Islet of Langerhans (tissue), 1 donor: ENCODE measurements around the gene BSG.
A peak's percentile ranks its signal among the peaks of the same experiment; 100 is the strongest.

Source experiments
- FAIRE-seq: peaks from one replicate; lab custom pipeline; 2011; peaks lifted over from hg19 to GRCh38; lab: Jason Lieb, UNC

Gene BSG

DNA sequence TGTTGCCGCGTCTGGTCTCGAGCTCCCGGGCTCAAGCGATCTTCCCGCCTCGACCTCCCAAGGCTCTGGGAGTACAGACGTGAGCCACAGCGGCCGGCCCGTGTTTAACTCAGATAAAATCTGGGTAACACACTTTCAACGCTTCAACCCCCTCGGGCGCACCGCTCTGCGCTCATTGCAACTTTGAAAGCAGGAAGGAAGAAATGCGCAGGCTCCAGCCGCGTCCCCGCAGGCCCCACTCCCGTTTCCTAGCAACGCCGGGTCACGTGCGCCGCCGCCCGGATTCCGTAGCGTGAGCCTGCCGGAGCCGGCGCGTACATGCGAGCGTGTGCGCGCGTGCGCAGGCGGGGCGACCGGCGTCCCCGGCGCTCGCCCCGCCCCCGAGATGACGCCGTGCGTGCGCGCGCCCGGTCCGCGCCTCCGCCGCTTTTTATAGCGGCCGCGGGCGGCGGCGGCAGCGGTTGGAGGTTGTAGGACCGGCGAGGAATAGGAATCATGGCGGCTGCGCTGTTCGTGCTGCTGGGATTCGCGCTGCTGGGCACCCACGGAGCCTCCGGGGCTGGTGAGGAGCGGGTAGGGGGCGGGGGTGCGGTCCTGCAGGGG is at the start of gene BSG:
Gene BSG, plus strand, starts transcription at position 457 of the 603 bp plus-strand sequence. Its CDS starts 39 bp downstream, at position 496.
- peak; percentile 9 for FAIRE-seq

DNA sequence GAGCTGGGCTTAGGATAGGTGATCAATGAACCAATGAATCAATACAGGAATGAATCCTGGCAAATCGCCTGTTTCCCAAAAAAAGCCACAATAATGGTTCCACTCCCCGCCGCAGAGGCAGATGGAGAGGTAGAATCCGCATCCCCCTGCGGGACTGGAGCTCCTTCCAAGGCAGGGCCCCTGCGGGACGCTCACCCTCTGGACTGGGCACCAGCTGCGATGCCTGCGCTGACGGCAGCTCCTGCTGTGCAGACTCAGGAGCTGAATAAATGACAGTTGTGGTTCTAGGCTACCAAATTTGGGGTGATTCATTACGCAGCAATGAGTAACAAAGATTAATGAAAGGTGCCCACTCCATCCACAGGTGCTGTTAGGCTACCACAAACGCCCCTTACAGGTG is 49.7 kb upstream of the BSG start:
- FAIRE-seq = no peak

DNA sequence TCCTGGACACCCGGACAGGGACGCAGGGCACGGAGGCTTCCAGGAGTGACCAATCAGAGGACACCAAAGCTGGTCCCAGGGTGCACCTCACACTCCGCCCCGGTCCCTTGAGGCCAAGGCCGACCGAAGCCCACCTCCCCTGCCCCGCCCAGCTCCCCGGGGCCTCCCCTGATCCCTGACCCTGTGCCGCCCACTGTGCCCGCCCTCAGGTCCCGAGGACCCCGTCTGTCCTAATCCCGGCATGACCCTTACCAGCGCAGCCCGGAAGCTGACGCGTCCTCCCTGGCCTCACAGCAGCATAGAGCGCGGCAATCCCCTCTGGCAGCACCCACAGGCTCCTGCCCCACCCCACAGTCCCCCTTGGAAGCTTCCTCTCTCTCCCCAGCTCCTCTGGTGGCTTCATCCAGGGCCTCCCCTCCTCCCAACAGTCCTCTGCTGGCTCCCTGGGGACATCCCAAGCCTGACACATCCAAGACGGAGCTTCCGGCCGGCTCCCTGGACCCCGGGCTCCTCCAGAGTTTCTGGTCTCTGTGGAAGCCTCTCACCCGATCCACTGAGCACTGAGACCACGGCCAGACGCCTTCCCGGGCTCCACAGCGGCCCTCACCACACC is 48.2 kb upstream of the BSG start:
- FAIRE-seq = no peak

DNA sequence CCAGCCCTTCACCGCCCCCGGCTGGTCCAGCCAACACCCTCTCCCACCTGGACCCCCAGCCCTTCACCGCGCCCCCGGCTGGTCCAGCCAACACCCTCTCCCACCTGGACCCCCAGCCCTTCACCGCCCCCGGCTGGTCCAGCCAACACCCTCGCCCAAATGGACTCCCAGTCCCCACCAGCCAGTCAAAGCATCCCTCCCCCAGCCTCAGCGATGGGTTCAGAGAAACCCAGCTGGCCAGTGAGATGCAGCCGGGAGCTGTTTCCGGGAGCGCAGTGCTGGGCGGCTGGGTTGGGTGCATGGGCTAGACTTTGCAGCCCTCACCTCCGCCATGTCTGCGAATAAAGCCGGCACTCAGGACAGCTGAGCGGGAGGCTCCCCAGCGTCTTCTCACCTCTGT is 47.4 kb upstream of the BSG start:
- FAIRE-seq = no peak

DNA sequence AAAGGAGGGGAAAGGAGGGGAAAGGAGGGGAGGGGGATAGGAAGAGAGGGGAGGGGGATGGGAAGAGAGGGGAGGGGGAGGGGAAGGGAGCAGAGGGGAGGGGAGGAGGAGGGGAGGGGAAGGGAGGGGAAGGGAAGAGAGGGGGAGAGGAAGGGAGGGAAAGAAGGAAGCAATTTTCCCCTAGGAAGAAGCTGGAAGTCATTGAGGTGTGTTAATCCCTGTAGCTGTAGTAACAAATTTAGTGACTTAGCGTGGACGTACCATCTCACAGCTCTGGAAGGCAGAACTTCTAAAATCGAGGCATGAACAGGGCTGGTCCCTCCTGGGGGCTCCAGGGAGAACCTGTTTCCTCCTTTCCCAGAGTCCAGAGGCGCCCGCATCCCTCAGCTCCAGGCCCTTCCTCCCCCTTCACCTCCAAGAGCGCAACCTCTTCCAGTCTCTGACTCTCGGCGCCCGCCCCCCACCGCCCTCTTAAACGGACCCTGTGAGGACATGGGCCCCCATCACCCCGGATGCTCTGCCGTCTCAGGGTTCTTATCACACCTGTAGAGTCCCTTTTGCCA is 46.5 kb upstream of the BSG start:
- FAIRE-seq = no peak

DNA sequence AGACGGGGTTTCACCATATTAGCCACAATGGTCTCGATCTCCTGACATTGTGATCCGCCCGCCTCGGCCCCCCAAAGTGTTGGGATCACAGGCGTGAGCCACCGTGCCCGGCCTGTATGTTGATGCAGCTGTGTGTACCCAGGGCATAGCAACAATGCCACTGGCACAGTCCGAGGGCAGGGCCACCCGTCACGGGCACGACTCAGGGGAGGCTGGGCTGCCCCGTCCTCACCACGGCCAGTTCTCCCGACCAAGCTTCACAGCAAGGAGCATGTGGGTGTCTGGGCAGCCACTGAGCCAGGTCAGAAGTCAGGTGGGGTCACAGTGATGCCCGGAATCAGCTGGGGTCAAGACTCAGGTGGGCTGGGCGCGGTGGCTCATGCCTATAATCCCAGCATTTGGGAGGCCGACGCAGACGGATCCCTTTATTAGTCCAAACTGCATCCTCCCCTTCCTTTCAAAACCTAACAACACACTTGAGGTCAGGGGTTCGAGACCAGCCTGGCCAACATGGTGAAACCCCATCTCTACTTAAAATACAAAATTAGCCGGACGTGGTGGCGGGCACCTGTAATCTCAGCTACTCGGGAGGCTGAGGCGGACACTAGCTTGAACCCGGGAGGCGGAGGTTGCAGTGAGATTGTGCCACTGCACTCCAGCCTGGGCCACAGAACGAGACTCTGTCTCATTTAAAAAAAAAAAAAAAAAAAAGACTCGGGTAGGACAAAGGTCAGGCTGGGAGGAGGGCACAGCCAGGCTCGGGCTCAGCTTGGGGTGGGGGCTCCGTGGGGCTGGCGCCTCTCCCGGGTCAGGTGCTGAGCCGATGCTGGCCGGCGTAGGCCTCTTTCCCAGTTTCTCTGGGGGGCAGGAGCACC is 42.0 kb upstream of the BSG start:
- FAIRE-seq = no peak

DNA sequence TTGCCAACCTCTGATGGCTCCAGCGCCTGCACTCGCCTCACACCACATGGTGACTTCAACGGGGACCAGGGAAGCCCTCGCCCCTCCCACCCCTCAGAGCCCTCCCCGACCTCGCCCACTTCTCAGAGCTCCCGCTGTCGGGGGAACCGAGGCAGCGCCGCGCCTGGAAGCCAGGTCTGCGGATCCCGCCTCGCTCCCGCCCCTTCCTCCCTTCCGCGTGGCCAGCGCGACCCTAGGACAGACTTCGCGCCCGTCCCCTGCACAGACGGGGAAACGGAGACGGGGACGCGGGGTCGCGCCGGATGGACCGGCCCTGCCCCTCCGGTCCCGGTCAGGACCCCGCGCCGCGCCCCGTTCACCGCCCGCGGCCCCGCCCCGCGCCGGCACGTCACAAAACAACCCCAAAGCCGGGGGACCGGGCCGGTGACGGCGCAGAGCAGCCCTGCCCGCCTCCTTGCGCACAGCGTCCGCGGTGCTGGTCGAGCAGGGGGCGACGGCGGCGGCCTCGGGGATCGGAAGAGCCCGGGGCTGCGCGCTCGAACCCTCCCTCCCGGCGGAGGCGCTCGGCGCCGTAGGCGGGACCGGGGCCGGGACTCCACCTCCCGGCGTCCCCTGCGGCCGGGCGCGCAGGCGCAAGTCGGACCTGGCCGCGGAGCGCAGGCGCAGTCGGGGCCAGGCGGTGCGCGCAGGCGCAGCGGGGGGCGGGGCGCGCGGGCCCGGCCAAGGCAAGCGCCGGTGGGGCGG is 41.2 kb upstream of the BSG start:
- FAIRE-seq = no peak

DNA sequence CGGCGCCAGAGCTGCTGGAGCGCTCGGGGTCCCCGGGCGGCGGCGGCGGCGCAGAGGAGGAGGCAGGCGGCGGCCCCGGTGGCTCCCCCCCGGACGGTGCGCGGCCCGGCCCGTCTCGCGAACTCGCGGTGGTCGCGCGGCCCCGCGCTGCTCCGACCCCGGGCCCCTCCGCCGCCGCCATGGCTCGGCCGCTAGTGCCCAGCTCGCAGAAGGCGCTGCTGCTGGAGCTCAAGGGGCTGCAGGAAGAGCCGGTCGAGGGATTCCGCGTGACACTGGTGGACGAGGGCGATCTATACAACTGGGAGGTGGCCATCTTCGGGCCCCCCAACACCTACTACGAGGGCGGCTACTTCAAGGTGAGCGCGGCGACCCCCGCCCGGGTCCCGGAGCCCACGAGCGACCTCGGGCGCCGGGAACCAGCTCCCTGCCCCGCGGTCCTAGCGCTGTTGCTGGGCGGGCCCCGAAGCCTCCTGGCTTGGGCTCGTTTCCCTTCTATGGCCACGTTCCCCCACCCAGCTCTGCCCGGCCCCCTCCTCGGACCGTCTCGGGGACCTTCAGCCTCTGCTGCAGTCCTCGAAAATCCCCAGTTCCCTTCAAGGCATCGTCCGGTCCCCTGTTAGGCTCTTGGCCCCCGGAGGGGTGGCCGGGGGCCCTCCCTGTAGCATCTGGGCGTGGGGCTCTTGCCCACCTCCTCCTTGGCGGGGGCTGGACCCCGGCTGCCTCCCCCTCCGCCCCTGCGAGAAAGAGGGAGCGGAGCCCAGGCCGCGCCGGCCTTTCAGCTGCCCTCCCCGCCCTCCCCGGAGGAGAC is 40.4 kb upstream of the BSG start, which contains the start of gene CDC34:
Gene CDC34, plus strand, starts transcription at position 8 of the 808 bp plus-strand sequence. Its CDS starts 172 bp downstream, at position 180.
- no peak for FAIRE-seq

DNA sequence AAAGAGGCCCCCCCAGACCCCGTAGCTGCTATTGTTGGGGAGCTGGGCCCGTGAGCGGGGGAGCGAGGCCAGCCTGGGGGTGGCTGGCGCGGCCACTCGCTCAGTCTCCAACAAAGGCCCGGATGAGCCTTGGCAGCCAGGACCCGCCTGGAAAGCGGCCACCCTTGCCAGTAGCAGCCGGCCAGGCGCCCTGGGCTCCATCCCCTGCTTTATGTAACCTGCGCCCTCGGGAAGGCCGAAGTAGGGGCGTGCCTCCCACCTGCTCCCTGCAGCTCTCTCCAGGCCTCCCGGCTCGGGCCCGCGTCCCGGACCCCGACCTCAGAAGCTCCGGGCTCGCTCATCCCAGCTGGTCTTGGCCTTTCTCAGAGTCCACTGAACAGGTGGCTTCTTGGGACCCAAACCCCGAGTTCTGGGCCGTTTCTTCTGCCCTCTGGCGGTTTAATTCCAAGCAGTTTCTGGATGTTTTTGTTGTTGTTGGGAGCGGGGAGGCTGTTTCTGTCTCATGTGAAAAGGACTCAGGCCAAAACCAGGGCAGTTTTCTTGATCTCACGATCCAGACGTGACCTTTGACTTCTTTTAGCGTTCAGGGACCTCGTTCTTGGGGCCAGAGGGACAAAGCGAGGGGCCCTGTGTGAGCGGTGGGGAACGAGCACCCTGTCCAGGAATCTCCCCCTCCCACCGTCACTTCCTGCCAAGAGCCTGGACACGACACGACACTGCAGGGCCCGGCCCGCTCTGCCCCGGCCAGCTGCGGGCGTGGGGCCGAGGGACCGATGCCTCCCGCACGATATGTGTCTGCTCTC is 39.6 kb upstream of the BSG start:
- no peak for FAIRE-seq

DNA sequence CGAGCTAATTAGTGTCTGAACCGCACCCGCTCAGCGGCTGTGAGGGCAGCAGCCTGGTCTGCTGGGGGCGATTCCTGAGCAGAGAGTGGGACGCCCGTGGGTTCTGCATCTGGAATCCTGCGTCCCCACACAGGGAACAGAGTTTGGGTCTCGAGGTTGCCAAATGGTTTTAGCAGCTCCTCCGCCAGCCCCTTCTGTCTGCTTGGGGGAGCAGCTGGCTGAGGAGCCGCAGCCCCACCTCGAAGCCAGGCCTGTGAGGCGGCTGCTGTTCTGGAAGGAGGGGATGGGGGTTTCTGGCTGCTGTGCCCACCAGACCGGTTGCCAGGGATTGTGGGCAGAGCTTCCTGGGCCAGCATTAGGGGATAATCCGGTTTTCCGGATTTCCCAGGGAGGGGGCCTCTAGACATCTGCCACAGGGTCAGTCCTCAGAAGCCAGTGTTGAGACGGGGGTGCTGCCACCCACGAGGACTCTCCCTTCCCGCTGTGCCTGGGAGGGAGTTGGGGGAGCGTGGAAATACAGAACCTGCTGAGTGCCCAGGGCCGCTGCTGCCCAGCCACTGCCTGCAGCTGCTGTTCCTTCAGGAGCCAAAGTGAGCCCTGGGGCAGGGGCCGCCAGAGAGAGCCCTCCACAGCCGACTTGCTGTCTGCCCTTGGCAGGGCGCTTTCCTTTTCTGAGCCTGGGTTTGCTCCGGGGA is 38.9 kb upstream of the BSG start:
- FAIRE-seq = no peak

DNA sequence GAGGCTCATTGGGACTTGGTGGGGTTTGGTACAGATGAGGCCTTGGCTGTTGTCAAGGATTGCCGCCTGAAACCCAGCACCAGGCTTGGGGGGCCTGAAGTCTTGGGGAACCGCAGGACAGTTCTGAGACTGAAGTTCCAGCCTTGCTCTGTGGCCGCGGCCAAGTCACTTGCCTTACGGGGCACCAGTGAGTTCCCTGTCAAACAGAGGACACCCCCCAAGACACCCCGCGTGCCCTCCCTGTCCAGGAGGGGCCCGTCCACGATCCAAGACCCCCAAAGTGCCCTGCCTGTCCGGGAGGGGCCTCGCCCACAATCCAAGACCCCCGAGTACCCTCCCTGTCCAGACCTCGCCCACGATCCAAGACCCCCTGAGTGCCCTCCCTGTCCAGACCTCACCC is 38.3 kb upstream of the BSG start:
- FAIRE-seq = no peak

DNA sequence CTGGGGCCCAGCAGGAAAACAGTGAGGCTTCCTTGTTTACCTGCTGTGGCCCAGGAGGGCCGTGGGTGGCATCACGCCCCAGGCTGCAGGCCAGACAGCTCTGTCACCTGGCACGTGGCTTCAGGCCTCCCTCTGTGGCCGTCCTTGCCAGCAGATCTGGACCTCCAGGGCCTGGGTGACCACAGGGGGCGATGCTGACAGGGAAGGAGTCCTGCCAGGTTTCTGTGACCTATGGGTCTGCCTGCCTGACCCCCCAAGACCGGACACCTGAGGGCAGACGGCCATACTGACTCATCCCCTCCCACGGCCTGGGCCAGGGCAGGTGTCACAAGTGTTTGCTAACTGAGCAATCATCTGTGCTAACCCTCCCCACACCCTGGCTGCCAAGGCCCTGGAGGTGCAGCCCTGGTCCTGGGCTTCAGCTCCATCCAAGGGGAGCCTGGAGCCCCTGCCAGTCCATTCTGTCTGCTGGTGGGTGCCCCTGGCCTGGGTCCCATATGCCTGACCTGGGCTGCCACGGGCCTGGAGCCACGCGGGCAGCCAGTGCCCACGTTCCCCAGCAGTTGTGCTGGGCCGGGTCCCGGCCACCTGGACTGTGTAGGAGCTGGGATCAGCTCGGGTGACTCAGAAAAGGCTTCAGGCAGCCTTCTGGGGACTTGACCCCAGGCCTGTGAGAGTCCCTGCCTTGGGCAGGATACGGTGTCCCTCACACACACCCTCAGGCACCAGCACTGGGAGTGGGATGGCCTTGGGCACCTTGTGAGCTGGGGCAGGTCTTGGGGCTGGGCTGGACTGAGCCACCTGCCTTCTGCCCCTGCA is 37.2 kb upstream of the BSG start:
- FAIRE-seq = no peak

DNA sequence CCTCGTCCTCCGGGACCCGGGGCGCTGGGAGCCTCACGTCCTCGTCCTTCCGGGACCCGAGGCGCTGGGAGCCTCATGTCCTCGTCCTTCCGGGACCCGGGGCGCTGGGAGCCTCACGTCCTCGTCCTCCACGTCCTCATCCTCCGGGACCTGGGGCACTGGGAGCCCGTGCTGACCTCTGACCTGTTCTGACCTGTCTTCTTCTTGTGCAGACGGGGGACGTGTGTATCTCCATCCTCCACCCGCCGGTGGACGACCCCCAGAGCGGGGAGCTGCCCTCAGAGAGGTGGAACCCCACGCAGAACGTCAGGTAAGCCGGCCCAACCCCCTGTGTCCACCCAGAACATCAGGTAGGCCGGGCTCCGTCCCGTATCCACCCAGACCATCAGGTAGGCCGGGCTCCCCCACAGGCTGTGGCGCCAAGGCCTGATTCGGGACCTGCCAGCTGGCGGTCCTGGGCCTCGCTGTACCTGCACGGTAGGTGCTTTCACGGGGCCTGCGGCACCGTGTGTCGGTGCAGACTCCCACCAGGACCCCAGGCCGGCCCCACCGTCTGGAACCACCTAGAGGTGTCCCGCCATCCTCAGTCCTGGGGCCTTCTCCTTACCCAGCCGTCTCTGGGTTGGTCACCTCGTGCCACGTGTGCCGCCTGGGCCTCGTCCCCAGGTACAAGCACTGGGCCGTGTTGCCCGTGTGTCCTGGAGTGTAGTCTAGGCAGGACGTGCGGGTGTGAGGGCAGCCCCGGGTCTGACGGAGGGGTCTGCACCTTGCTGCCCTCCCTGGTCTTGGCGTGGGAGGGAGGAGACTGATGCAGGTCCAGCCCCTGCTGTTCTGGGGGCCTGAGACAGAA is 36.1 kb upstream of the BSG start:
- FAIRE-seq = no peak

DNA sequence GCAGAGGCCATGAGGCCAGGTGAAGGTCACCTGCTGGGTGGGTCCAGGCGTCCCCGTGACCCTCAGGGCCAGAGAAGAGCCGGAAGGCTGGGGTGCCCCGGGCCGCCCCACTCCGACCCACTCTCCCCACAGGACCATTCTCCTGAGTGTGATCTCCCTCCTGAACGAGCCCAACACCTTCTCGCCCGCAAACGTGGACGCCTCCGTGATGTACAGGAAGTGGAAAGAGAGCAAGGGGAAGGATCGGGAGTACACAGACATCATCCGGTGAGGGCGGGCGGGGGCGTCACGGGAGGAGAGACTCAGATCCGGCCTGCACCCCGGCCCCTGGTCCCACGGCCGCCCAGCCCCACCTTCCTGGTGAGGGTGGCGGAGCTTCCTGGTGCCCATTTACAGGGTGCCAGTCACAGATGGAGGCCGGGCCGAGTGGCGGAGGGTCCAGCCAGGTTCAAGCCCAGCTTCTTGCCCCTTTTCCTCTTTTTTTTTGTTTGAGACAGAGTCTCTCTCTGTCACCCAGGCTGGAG is 35.5 kb upstream of the BSG start:
- FAIRE-seq = no peak

DNA sequence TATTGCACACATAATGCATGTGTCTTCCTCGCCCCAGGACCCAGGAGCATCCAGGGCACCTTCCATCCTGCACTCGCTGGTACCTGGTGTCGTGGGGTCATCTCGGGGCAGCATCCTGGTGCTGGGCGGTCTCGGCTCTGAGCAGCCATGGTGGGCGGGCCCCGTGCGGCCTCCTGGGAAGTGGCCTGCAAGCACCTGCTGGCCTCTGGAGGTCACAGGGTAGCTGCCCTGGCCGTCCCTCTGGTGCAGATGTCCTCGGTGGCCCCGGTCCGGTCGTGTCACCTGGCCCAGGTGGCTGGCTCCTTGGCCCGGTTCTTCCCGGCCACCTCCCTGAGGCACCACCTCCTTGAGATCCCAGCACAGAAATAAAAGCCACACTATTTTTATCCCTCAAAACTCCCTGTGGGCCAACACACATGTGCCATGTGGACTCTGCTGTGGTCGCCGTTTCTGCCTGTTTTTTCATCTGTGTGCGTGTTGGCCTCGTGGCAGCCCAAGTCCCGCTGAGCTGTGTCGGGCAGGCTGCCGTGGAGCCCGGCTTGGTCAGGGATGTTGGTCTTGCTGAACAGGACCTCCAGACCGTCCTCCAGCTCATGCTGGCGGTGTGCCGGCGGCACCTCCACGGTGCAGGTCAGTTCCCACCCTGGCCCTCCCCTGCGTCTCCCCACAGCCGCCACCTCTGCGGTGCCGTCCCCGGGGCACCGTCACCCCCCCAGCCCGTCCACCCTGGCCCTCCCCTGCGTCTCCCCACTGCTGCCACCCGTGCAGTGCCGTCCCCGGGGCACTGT is 33.6 kb upstream of the BSG start:
- FAIRE-seq = no peak

DNA sequence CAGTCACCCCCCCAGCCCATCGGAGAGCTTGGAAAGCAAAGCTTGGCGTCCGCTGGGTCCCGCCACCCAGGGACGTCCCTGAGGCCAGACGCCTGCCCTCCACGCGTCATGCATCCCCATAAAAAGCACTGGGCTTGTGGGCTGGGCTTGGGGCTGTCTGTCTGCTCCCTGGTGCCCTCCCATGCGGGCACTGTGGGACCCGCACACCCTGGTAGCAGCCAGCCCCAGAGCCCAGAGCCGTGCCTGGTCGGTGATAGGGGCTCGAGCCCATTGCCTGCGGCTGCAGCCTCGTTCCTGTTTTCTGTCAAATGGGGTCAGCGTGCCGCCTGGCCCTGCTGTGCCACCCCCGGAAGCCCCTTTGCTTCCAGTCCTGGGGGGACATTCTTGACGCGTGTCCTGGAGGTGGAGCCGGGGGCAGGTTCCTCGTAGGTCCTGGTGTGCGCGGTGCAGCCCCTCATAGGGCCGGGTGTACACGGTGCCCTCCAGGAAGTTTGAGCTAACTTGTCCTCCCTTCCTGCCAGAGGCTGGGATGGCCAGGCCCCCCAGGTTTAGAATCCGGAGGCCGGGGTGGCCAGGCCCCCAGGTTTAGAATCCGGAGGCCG is 32.9 kb upstream of the BSG start:
- FAIRE-seq = no peak
